Sigmoid colon (tissue), 7 donors: ENCODE results near the gene MET. TPM values are rescaled to one million over a fixed set of nuclear protein-coding genes. Genes with fewer than 3 reads are reported as not detected.

Experiments
- DNase-seq: peaks from one replicate; pipeline ENCODE4 v3.0.0-alpha.2; 2019
- H3K27ac ChIP-seq, 4 donors: fragments of 200-600 bp; sonication (generic); one replicate each; pipeline ENCODE4 v1.5.1; 2016 to 2019; ENCODE audit warnings: mild to moderate bottlenecking in 1 of 4
- H3K27me3 ChIP-seq, 3 donors: fragments of 200-600 bp; sonication (generic); one replicate each; pipeline ENCODE4 v1.5.1; 2019; ENCODE audit warnings: mild to moderate bottlenecking in 1 of 3
- H3K36me3 ChIP-seq, 4 donors: fragments of 200-600 bp; sonication (generic); one replicate each; pipeline ENCODE4 v1.5.1; 2016 to 2019
- H3K4me1 ChIP-seq, 4 donors: fragments of 200-600 bp; sonication (generic); one replicate each; pipeline ENCODE4 v1.5.1; 2017 to 2019
- H3K4me3 ChIP-seq, 4 donors: fragments of 200-600 bp; sonication (generic); one replicate each; pipeline ENCODE4 v1.5.1; 2017 to 2019; ENCODE audit warnings: mild to moderate bottlenecking in 2 of 4, moderate library complexity in 1 of 4
- H3K9me3 ChIP-seq, 4 donors: fragments of 200-600 bp in 3 of 4; sonication (generic) in 3 of 4; one replicate each; pipeline versions ENCODE4 v1.5.1 to v1.6.1; 2013 to 2019
- EP300 ChIP-seq, 4 donors: sonication (generic); formaldehyde crosslinking; IDR thresholded peaks; one replicate each; pipeline ENCODE4 v1.6.1; 2017; ENCODE audit warnings: antibody characterized with exemption in 4 of 4
- POLR2A ChIP-seq, 2 donors: fragments of 450-650 bp; IDR thresholded peaks; one replicate each; pipeline ENCODE4 v1.6.1; 2016; ENCODE audit warnings: antibody characterized with exemption in 2 of 2, mild to moderate bottlenecking in 2 of 2, moderate library complexity in 2 of 2
- POLR2AphosphoS5 ChIP-seq, 4 donors: sonication (generic); formaldehyde crosslinking; IDR thresholded peaks; one replicate each; pipeline ENCODE4 v1.6.1; 2017; ENCODE audit warnings: antibody characterized with exemption in 4 of 4
- WGBS, 2 donors: extraction: QIAGEN DNeasy Blood & Tissue Kit; methylation state at CpG; one replicate each; pipeline ENCODE4 v1.1.7; 2013; 5-methylcytosine and 5-hydroxymethylcytosine counted together
- intact Hi-C: fragments of 100-400 bp; cut with DNase I; formaldehyde crosslinking; loops from one replicate; pipeline ENCODE4 v1.15.1; 2023
- polyA plus RNA-seq, 3 donors: library from polyadenylated mRNA; stranded (reverse); fragments of 200-250 nt; gene quantifications; one replicate each; pipeline ENCODE4 v1.2.3, GENCODE V29; 2013
- total RNA-seq, 4 donors: library from RNA; depleted of rRNA; stranded (reverse); fragments of >200 nt; gene quantifications; one replicate each; pipeline ENCODE4 v1.1.0, GENCODE V29; 2016
- TF ChIP-seq, protein P1 (sequence below), 4 experiments: fragments of 450-650 bp in 3 of 4; fragments of 200-600 bp in 1 of 4; IDR thresholded peaks; one replicate each; pipeline ENCODE4 v1.5.1; 2016 to 2019; ENCODE audit warnings: antibody characterized with exemption in 4 of 4, mild to moderate bottlenecking in 3 of 4, moderate library complexity in 2 of 4
- donor health status: healthy with polysubstance abuse.
- donor health status: Bipolar disorder and iron deficiency.
- donor health status: healthy.

Gene MET
- total and polyA plus RNA-seq, 7 donors, result 1.2 to 21.6 (median 15.9) TPM

DNA sequence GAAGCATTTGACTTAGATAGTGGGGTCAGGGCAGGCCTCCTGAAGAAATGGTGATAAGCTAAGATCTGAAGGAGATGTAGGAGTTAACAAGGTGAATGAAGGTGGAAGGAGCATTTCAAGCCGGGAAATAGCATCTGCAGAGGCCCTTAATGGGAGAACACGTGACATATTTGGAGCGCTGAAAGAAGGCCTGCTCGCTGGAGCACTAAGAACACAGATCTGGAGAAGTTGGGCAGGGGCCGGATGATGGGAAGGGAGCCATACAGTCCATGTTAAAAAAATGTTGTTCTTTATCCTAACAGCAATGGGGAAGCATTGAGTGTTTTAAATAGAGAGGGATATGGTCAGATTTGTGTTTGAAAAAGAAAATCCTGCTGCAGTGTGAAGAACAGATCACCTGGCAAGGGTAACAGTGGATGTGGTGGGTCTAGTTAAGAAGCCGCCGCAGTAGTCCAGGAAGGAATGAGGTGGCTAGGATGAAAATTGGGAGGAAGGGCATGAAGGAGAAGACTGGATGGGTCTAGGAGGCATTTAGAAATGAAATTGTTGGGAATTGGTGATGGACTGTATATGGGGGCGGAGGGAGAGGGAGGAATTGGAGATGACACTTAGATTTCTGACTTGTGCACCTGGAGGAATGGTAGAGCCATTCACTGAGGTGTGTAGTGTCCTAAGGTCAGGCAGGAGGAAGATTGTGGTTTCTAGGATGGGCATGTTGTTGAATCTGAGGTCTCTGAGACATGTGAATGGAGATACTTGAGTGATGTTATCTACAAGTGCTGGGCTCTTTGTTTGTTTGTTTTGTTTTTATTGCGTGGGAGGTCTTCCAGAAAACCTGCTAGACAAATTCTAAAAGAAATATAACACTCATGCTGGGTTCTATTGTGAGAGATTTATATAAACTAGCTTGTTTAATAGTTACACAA lies 58.4 kb downstream of the MET start:
- Histone ChIP-seq H3K9me3 (no peaks in the 10 kb centered on the region), H3K27me3 (no peaks in the 10 kb centered on the region), H3K27ac (no peak overlapping the region), H3K36me3 (no peaks in the 10 kb centered on the region), H3K4me3 (no peak overlapping the region), H3K4me1 (no peaks in the 10 kb centered on the region)
- DNase-seq, result no peak
- TF ChIP-seq POLR2A (IDR thresholded peaks at IDR 0.05) (no peak), EP300 (IDR thresholded peaks at IDR 0.05) (no peak), POLR2AphosphoS5 (IDR thresholded peaks at IDR 0.05) (no peak)
- TF ChIP-seq, protein P1, sequence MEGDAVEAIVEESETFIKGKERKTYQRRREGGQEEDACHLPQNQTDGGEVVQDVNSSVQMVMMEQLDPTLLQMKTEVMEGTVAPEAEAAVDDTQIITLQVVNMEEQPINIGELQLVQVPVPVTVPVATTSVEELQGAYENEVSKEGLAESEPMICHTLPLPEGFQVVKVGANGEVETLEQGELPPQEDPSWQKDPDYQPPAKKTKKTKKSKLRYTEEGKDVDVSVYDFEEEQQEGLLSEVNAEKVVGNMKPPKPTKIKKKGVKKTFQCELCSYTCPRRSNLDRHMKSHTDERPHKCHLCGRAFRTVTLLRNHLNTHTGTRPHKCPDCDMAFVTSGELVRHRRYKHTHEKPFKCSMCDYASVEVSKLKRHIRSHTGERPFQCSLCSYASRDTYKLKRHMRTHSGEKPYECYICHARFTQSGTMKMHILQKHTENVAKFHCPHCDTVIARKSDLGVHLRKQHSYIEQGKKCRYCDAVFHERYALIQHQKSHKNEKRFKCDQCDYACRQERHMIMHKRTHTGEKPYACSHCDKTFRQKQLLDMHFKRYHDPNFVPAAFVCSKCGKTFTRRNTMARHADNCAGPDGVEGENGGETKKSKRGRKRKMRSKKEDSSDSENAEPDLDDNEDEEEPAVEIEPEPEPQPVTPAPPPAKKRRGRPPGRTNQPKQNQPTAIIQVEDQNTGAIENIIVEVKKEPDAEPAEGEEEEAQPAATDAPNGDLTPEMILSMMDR (IDR thresholded peaks at IDR 0.05), result no peak
- intact Hi-C loops, result no loop called here
- WGBS, 2 donors, result 87 to 92% methylated on average over 9 of the region's 9 CpGs

DNA sequence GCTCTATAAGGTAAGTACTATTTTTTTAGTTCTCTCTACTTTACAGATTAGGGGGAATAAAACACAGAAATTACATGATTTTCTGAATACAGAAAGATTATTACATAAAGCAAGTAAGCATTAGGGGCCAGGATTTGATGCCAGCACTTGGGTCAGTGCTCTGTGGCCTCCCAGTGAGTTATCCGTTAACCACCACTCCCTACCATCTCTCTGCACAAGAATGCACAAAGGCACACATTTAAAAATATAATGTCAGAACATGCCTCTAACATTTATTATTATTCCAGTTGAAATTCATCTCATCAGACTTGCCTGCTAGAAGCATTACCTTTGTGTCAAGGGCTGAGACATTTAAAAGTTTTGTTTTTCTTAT lies 59.0 kb downstream of the MET start:
- 78 to 85% methylated on average over 1 of the region's 1 CpG for WGBS, 2 donors
- DNase-seq, result no peak
- no peaks in the 10 kb centered on the region for H3K4me1 ChIP-seq
- TF ChIP-seq EP300 (IDR thresholded peaks at IDR 0.05) (no peak), POLR2AphosphoS5 (IDR thresholded peaks at IDR 0.05) (no peak), POLR2A (IDR thresholded peaks at IDR 0.05) (no peak)
- TF ChIP-seq, protein P1 (IDR thresholded peaks at IDR 0.05), result no peak
- H3K36me3 ChIP-seq, result no peaks in the 10 kb centered on the region
- H3K27me3 ChIP-seq, result no peaks in the 10 kb centered on the region
- no peak overlapping the region for H3K4me3 ChIP-seq
- H3K9me3 ChIP-seq, result no peaks in the 10 kb centered on the region
- H3K27ac ChIP-seq, result no peak overlapping the region
- intact Hi-C loops, result no loop called here

DNA sequence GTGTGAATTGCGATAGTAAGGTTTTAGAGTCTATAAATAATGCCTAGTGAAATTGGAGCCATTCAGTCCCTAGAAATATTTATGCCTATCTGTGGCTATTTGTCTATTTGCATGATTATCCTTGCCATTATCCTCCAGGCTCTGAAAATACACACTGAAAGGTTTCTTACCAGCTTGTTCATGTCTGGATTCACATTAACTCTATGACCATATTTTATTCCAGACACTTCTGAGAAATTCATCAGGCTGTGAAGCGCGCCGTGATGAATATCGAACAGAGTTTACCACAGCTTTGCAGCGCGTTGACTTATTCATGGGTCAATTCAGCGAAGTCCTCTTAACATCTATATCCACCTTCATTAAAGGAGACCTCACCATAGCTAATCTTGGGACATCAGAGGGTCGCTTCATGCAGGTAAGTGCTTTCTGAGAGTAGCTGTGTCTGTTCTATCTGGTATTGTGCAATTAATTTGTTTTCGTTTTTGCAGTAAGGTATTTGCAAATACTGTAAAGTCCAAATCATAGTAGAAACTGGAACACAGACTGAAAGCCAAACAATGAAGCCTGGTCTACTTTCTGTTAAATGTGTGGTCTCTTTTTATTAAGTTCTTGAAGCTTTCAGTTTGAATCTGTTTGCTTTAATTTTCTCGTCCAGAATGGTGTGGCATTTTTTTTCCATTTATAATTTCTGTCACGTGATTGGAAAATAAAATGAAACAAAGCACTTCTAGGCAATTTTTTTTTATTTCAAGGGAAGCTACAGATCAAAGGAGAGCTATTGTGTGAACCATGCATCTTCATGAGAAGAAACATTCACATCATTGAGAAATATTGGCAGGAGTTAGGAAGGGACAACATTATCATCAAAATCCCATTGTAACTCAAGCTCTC lies 59.7 kb downstream of the MET start:
- no peaks in the 10 kb centered on the region for H3K36me3 ChIP-seq
- no peak overlapping the region for H3K4me3 ChIP-seq
- no peak for DNase-seq
- TF ChIP-seq EP300 (IDR thresholded peaks at IDR 0.05) (no peak), POLR2AphosphoS5 (IDR thresholded peaks at IDR 0.05) (no peak), POLR2A (IDR thresholded peaks at IDR 0.05) (no peak)
- TF ChIP-seq, protein P1 (IDR thresholded peaks at IDR 0.05), result no peak
- no peaks in the 10 kb centered on the region for H3K27me3 ChIP-seq
- no peaks in the 10 kb centered on the region for H3K4me1 ChIP-seq
- intact Hi-C loops, result no loop called here
- H3K9me3 ChIP-seq, result no peaks in the 10 kb centered on the region
- no peak overlapping the region for H3K27ac ChIP-seq
- 83 to 91% methylated on average over 12 of the region's 12 CpGs for WGBS, 2 donors

DNA sequence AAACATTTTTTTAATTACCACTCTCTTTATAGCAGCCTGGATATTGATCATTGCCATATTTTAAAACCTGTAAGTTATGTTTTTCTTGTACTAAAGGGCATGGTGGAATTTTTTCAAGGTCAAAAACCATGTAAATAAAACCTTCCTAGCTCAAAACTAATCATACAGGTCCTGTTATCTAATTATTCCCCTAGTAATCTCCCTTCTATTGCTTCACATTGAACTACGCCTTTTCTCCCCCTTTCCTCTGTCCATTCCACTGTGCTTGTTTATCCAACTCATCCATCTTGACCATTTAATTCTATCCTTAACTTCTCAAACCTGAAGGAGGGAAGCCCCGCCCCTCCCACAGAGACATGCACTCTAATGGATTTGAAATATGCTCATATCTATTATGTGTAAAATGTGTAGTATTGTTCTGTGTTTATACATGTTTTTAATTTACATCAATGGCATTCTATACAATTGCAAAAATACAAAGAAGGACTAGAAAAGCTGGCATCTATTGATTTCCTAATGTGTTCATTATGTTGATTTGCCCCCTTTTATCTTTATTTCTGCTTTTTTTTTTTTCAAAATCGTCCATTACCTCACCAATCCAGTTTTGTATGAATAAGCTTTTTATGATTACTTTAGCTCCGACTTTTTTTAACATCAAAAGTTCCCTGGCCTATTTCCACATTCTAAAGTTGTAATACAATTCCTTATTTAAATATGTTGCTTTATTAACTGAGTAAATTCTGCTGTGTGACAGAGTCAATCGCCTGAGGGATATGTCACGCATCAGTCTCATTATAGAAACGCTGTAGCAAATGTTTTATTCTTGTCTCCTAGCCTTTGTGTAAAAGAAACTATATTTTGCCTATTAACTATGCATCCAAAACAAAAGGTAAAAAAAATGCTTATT lies 61.0 kb downstream of the MET start:
- Histone ChIP-seq H3K27ac (no peak overlapping the region), H3K4me3 (no peak overlapping the region), H3K27me3 (no peaks in the 10 kb centered on the region), H3K36me3 (no peaks in the 10 kb centered on the region), H3K4me1 (no peaks in the 10 kb centered on the region), H3K9me3 (no peaks in the 10 kb centered on the region)
- 82 to 87% methylated on average over 7 of the region's 7 CpGs for WGBS, 2 donors
- TF ChIP-seq, protein P1 (IDR thresholded peaks at IDR 0.05), result no peak
- no peak for TF ChIP-seq POLR2AphosphoS5 (IDR thresholded peaks at IDR 0.05)
- no peak for TF ChIP-seq POLR2A (IDR thresholded peaks at IDR 0.05)
- no peak for TF ChIP-seq EP300 (IDR thresholded peaks at IDR 0.05)
- no peak for DNase-seq
- intact Hi-C loops, result no loop called here
